ENCODE results near the gene TECR. TPM values are rescaled to one million over a fixed set of nuclear protein-coding genes. Genes with fewer than 3 reads are reported as not detected.

TECR gene
- total and polyA plus RNA-seq, 2 of the 13 experiments (the other 11 are each of a cell fraction or from before 2014, with no cell fraction given) = 54.9 to 121 TPM

DNA sequence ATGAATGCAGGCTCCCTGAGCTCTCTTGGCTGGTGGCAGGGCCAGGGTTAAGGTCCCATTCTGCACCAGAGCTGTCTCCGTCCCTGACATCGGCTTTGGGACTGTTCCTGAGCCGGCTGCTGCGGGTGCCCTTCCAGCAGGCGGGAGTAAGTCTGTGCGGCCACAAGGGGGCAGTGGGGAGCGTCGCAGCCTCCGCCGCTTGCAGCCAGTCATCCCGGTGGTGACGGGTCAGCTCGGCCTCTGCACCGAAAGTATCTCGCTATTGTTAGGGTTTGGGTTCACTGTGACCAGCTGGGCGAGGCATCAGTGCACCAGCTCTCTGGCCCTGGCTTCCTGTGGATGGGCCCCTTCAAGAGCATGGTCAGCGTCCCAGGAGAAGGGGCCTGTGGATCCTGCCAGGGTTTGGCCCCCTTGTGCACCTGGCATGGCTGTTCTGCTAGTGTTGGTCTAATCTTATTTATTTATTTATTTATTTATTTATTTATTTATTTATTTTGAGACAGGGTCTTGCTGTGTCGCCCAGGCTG is 27.3 kb downstream of the TECR start (continued):
- TF ChIP-seq ZNF292 (CRISPR knock-in tag; IDR thresholded peaks at IDR 0.05; ENCODE audit: borderline replicate concordance, low read depth) (no peak), ATF6 (CRISPR knock-in tag; conservative IDR thresholded peaks at IDR 0.05) (no peak), CHD4 (IDR thresholded peaks at IDR 0.05; ENCODE audit: borderline replicate concordance, low read length) (no peak), ZNF256 (CRISPR knock-in tag; conservative IDR thresholded peaks at IDR 0.05) (no peak), RFXANK (CRISPR knock-in tag; IDR thresholded peaks at IDR 0.05) (no peak), ZNF691 (CRISPR knock-in tag; IDR thresholded peaks at IDR 0.05; ENCODE audit: borderline replicate concordance, low read depth) (peak; percentile 83; the same call in 1 of the 2 replicates), NFE2L2 (IDR thresholded peaks at IDR 0.05; ENCODE audit: low read length) (no peak; the same call in 1 of the 2 replicates), RBM39 (IDR thresholded peaks at IDR 0.05; ENCODE audit: low read depth, low read length, poor library complexity, severe bottlenecking) (no peak), CEBPG (CRISPR knock-in tag; IDR thresholded peaks at IDR 0.05) (no peak), HNF4A (CRISPR knock-in tag; IDR thresholded peaks at IDR 0.05) (peak; percentile 13; the same call in 1 of the 2 replicates), ZNF678 (CRISPR knock-in tag; IDR thresholded peaks at IDR 0.05) (no peak), HNRNPH1 (optimal IDR thresholded peaks at IDR 0.05; ENCODE audit: low read depth, low read length) (no peak), GATAD1 (CRISPR knock-in tag; IDR thresholded peaks at IDR 0.05) (peak; percentile 29; the same call in 1 of the 2 replicates), ZNF17 (CRISPR knock-in tag; IDR thresholded peaks at IDR 0.05) (no peak), NRL (CRISPR knock-in tag; IDR thresholded peaks at IDR 0.05; ENCODE audit: borderline replicate concordance) (no peak; the same call in 1 of the 2 replicates), ZNF761 (CRISPR knock-in tag; conservative IDR thresholded peaks at IDR 0.05) (0 out of 2 replicates have a peak, but pooled peaks have one; percentile 28), NCOR1 (IDR thresholded peaks at IDR 0.05; ENCODE audit: borderline replicate concordance, low read length) (no peak), ZNF414 (CRISPR knock-in tag; IDR thresholded peaks at IDR 0.05) (no peak), HNRNPLL (IDR thresholded peaks at IDR 0.05; ENCODE audit: low read depth, low read length, poor library complexity, severe bottlenecking) (peak; percentile 45), ZNF639 (CRISPR knock-in tag; conservative IDR thresholded peaks at IDR 0.05) (peak; percentile 36; the same call in 1 of the 2 replicates), ZNF883 (CRISPR knock-in tag; IDR thresholded peaks at IDR 0.05; ENCODE audit: not compliant biosample characterization) (no peak), ZNF331 (CRISPR knock-in tag; IDR thresholded peaks at IDR 0.05) (0 out of 2 replicates have a peak, but pooled peaks have one; percentile 40), HNRNPL (IDR thresholded peaks at IDR 0.05; ENCODE audit: low read depth, low read length) (0 out of 2 replicates have a peak, but pooled peaks have one; percentile 53), ZNF674 (CRISPR knock-in tag; IDR thresholded peaks at IDR 0.05; ENCODE audit: low read depth) (no peak), ARNTL (CRISPR knock-in tag; IDR thresholded peaks at IDR 0.05) (no peak)
- TF ChIP-seq, protein P1, sequence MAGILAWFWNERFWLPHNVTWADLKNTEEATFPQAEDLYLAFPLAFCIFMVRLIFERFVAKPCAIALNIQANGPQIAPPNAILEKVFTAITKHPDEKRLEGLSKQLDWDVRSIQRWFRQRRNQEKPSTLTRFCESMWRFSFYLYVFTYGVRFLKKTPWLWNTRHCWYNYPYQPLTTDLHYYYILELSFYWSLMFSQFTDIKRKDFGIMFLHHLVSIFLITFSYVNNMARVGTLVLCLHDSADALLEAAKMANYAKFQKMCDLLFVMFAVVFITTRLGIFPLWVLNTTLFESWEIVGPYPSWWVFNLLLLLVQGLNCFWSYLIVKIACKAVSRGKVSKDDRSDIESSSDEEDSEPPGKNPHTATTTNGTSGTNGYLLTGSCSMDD (CRISPR knock-in tag; IDR thresholded peaks at IDR 0.05) = no peak
